H1 (cell line): ENCODE results near the gene THAP2. TPM values are rescaled to one million over a fixed set of nuclear protein-coding genes. Genes with fewer than 3 reads are reported as not detected.

Source experiments
- CTCF ChIA-PET: fragments of 300-600 bp; sonication (Branson Sonifier 250); formaldehyde crosslinking; loops from one replicate; lab custom pipeline; 2021; ENCODE audit not compliant: partially characterized antibody; lab: Charles Lee
- POLR2A ChIA-PET: fragments of 300-600 bp; sonication (Branson Sonifier 250); formaldehyde crosslinking; loops from one replicate; lab custom pipeline; 2021; ENCODE audit warnings: inconsistent platforms; ENCODE audit not compliant: partially characterized antibody; lab: Charles Lee
- DNase-seq, 2 experiments: peaks; one replicate each; pipeline versions ENCODE4 v3.0.0 to v3.0.0-alpha.2; 2010 to 2022; ENCODE audit warnings: low spot score in 2 of 2, low read depth in 1 of 2, mixed read lengths in 1 of 2
- FAIRE-seq: peaks from 2 replicates; lab custom pipeline; 2011; peaks lifted over from hg19 to GRCh38; lab: Jason Lieb, UNC
- H2AFZ ChIP-seq: 2 replicates; pipeline ENCODE4 v1.8.1; 2012; ENCODE audit warnings: low read length, inconsistent platforms
- H2AK5ac ChIP-seq: 2 replicates; pipeline ENCODE4 v1.6.1; 2013; ENCODE audit warnings: low read depth, low read length
- H2BK120ac ChIP-seq: replicated peaks from 2 replicates; pipeline ENCODE3; 2013; ENCODE audit warnings: low read depth, low read length, inconsistent platforms
- H2BK12ac ChIP-seq: 2 replicates; pipeline ENCODE4 v1.6.1; 2013; ENCODE audit warnings: low read depth, low read length
- H2BK15ac ChIP-seq: 2 replicates; pipeline ENCODE4 v1.6.1; 2013; ENCODE audit warnings: low read length
- H2BK20ac ChIP-seq: 2 replicates; pipeline ENCODE4 v1.6.1; 2013; ENCODE audit warnings: low read length
- H2BK5ac ChIP-seq: 2 replicates; pipeline ENCODE4 v1.6.1; 2013; ENCODE audit warnings: low read depth, low read length
- H3K14ac ChIP-seq: 2 replicates; pipeline ENCODE4 v1.6.1; 2013; ENCODE audit warnings: inconsistent platforms; ENCODE audit not compliant: insufficient read length
- H3K18ac ChIP-seq: 2 replicates; pipeline ENCODE4 v1.6.1; 2013; ENCODE audit warnings: low read length; ENCODE audit errors: extremely low read depth
- H3K23ac ChIP-seq: 2 replicates; pipeline ENCODE4 v1.6.1; 2013; ENCODE audit warnings: inconsistent platforms; ENCODE audit not compliant: insufficient read length
- H3K23me2 ChIP-seq: 2 replicates; pipeline ENCODE4 v1.6.1; 2013; ENCODE audit warnings: low read depth, low read length
- H3K27ac ChIP-seq: 2 replicates; pipeline ENCODE4 v1.6.1; 2011; ENCODE audit warnings: low read depth, low read length, inconsistent platforms
- H3K27me3 ChIP-seq, 4 experiments: replicated peaks in 1 of 4; 1 replicate in 1 of 4; 2 replicates in 3 of 4; pipeline versions ENCODE4 v1.6.1 to v1.8.1; 2011 to 2013; ENCODE audit warnings: low read length in 3 of 4, mild to moderate bottlenecking in 3 of 4, inconsistent platforms in 2 of 4, mixed read lengths in 2 of 4, moderate library complexity in 1 of 4; ENCODE audit not compliant: control insufficient read depth in 3 of 4, insufficient read depth in 3 of 4; ENCODE audit errors: extremely low read depth in 1 of 4
- H3K36me3 ChIP-seq, 4 experiments: 2 replicates each; pipeline versions ENCODE4 v1.6.1 to v1.8.1; 2011 to 2013; ENCODE audit warnings: mild to moderate bottlenecking in 4 of 4, low read length in 3 of 4, moderate library complexity in 2 of 4, control low read depth in 1 of 4, inconsistent platforms in 1 of 4; ENCODE audit not compliant: insufficient read depth in 4 of 4, control insufficient read depth in 2 of 4
- H3K4ac ChIP-seq: replicated peaks from 2 replicates; pipeline ENCODE3; 2013; ENCODE audit warnings: low read length, low read depth, mixed read lengths, inconsistent platforms; ENCODE audit not compliant: insufficient read length
- H3K4me1 ChIP-seq, 4 experiments: replicated peaks in 1 of 4; 1 replicate in 1 of 4; 2 replicates in 3 of 4; pipeline versions ENCODE4 v1.6.1 to v1.8.1; 2011 to 2013; ENCODE audit warnings: low read length in 3 of 4, inconsistent platforms in 2 of 4, mixed read lengths in 1 of 4; ENCODE audit not compliant: insufficient read depth in 4 of 4, control insufficient read depth in 3 of 4
- H3K4me2 ChIP-seq, 2 experiments: 2 replicates each; pipeline versions ENCODE4 v1.6.1 to v1.8.1; 2011 to 2013; ENCODE audit warnings: low read depth in 2 of 2, low read length in 2 of 2, control low read depth in 1 of 2, inconsistent platforms in 1 of 2, mild to moderate bottlenecking in 1 of 2; ENCODE audit not compliant: insufficient read depth in 1 of 2
- H3K4me3 ChIP-seq, 4 experiments: fragments of 200-600, 300-600 bp in 1 of 4; sonication (generic), shearing (Covaris generic), sonication (Bioruptor Twin) in 1 of 4; 2 replicates each; pipeline versions ENCODE4 v1.5.1 to v1.8.1; 2011 to 2016; ENCODE audit warnings: low read length in 4 of 4, low read depth in 3 of 4, control low read depth in 2 of 4, inconsistent platforms in 2 of 4, mild to moderate bottlenecking in 2 of 4, mixed read lengths in 1 of 4, moderate library complexity in 1 of 4; ENCODE audit not compliant: insufficient read depth in 2 of 4; ENCODE audit errors: extremely low read depth in 1 of 4
- H3K56ac ChIP-seq: replicated peaks from 2 replicates; pipeline ENCODE3; 2013; ENCODE audit warnings: low read depth, mild to moderate bottlenecking, mixed read lengths, low read length, inconsistent platforms; ENCODE audit not compliant: insufficient read length
- H3K79me1 ChIP-seq: 2 replicates; pipeline ENCODE4 v1.6.1; 2013; ENCODE audit warnings: low read depth, low read length, control low read depth
- H3K79me2 ChIP-seq, 2 experiments: 2 replicates each; pipeline versions ENCODE4 v1.6.1 to v1.8.1; 2012 to 2013; ENCODE audit warnings: low read length in 2 of 2, mild to moderate bottlenecking in 2 of 2, inconsistent platforms in 1 of 2; ENCODE audit not compliant: insufficient read depth in 2 of 2, control insufficient read depth in 1 of 2
- H3K9ac ChIP-seq, 4 experiments: replicated peaks in 1 of 4; 1 replicate in 1 of 4; 2 replicates in 3 of 4; pipeline versions ENCODE4 v1.6.1 to v1.8.1; 2011 to 2013; ENCODE audit warnings: low read depth in 3 of 4, low read length in 3 of 4, control low read depth in 2 of 4, mild to moderate bottlenecking in 2 of 4, moderate library complexity in 2 of 4, inconsistent platforms in 1 of 4; ENCODE audit errors: extremely low read depth in 1 of 4
- H3K9me3 ChIP-seq, 2 experiments: 2 replicates each; pipeline versions ENCODE4 v1.6.1 to v1.8.1; 2012 to 2013; ENCODE audit warnings: mild to moderate bottlenecking in 2 of 2, moderate library complexity in 2 of 2, control low read depth in 1 of 2, inconsistent platforms in 1 of 2, low read depth in 1 of 2, low read length in 1 of 2, mixed read lengths in 1 of 2; ENCODE audit not compliant: insufficient read depth in 2 of 2
- H4K20me1 ChIP-seq, 2 experiments: replicated peaks in 1 of 2; 2 replicates each; pipeline versions ENCODE3 to v1.8.1; 2011 to 2013; ENCODE audit warnings: inconsistent platforms in 2 of 2, low read length in 2 of 2, mild to moderate bottlenecking in 1 of 2; ENCODE audit not compliant: insufficient read depth in 2 of 2, control insufficient read depth in 1 of 2
- H4K5ac ChIP-seq: 2 replicates; pipeline ENCODE4 v1.6.1; 2013; ENCODE audit warnings: low read length, low read depth, mixed read lengths, inconsistent platforms; ENCODE audit not compliant: insufficient read length
- H4K8ac ChIP-seq: 2 replicates; pipeline ENCODE4 v1.8.0; 2013; ENCODE audit warnings: mild to moderate bottlenecking, moderate library complexity, low read length, inconsistent platforms; ENCODE audit not compliant: insufficient read depth; ENCODE audit errors: extremely low read depth
- H4K91ac ChIP-seq: replicated peaks from 2 replicates; pipeline ENCODE3; 2013; ENCODE audit warnings: low read length, mixed read lengths, inconsistent platforms; ENCODE audit not compliant: insufficient read length
- ATF3 ChIP-seq: IDR thresholded peaks from 2 replicates; pipeline ENCODE4 v1.6.1; 2011; ENCODE audit warnings: low read depth, mild to moderate bottlenecking, low read length; ENCODE audit not compliant: insufficient read depth
- BRCA1 ChIP-seq: IDR thresholded peaks from 2 replicates; pipeline ENCODE4 v1.6.1; 2012; ENCODE audit warnings: low read depth, low read length, improper control_type of control experiment
- CHD1 ChIP-seq: IDR thresholded peaks from 2 replicates; pipeline ENCODE4 v1.6.1; 2012; ENCODE audit warnings: low read depth, low read length, improper control_type of control experiment
- EZH2 ChIP-seq: fragments of 200-600 bp; sonication (generic); IDR thresholded peaks from 2 replicates; pipeline ENCODE4 v1.7.1; 2012; ENCODE audit warnings: low read depth, mild to moderate bottlenecking, moderate library complexity, low read length, inconsistent platforms; ENCODE audit not compliant: severe bottlenecking
- NANOG ChIP-seq: IDR thresholded peaks from 2 replicates; pipeline ENCODE4 v1.6.1; 2011; ENCODE audit warnings: low read length, low read depth, mild to moderate bottlenecking, inconsistent platforms; ENCODE audit not compliant: insufficient read depth, poor library complexity, severe bottlenecking
- RBBP5 ChIP-seq: IDR thresholded peaks from 2 replicates; pipeline ENCODE4 v1.7.1; 2012; ENCODE audit warnings: low read depth, mild to moderate bottlenecking, inconsistent platforms, low read length, moderate library complexity, borderline replicate concordance
- RNF2 ChIP-seq: fragments of 200-900, 300-1000 bp; sonication (generic); IDR thresholded peaks from 2 replicates; pipeline ENCODE4 v1.7.1; 2016; ENCODE audit warnings: borderline replicate concordance, low read depth, mild to moderate bottlenecking, antibody characterized with exemption, low read length; ENCODE audit not compliant: poor library complexity, severe bottlenecking; ENCODE audit errors: missing control alignments
- SP1 ChIP-seq: IDR thresholded peaks from 2 replicates; pipeline ENCODE4 v1.6.1; 2011; ENCODE audit warnings: low read depth, low read length
- WGBS, 2 experiments: shearing (Covaris generic) in 1 of 2; methylation state at CpG; one replicate each; pipeline versions ENCODE4 v1.1.6 to v1.1.7; 2013 to 2015; ENCODE audit warnings: low lambda C conversion rate in 2 of 2, mixed read lengths in 2 of 2, inconsistent platforms in 1 of 2, low coverage in 1 of 2, missing lambda C conversion rate in 1 of 2; ENCODE audit not compliant: insufficient replicate concordance in 2 of 2, insufficient coverage in 1 of 2, insufficient read length in 1 of 2; ENCODE audit errors: extremely low coverage in 1 of 2, missing lambda C conversion rate in 1 of 2; 5-methylcytosine and 5-hydroxymethylcytosine counted together
- polyA plus RNA-seq, 7 experiments: library from polyadenylated mRNA; depleted of rRNA in 3 of 7; stranded (reverse) in 5 of 7; unstranded in 2 of 7; fragments of >200 nt in 5 of 7; fragments of 200-250 nt in 2 of 7; gene quantifications; 1 replicate in 5 of 7; 2 replicates in 1 of 7; 4 replicates in 1 of 7; pipeline versions ENCODE4 v1.2.1 to v1.2.3, GENCODE V29; 2011 to 2013; ENCODE audit warnings: missing spikeins in 2 of 7, mixed read lengths in 2 of 7
- total RNA-seq: library from RNA; stranded (reverse); fragmentation: NEBNext Ultra II Directional; extraction: Animal tissue kit (Norgen Biotek cat#: 25700); gene quantifications from 2 replicates; pipeline ENCODE4 v1.2.1, GENCODE V29; 2021
- TF ChIP-seq, protein P1 (sequence below): IDR thresholded peaks from 2 replicates; pipeline ENCODE4 v1.6.1; 2012; ENCODE audit warnings: inconsistent platforms

The THAP2 gene
- total and polyA plus RNA-seq, 2 of the 8 experiments (the other 6 are each of a cell fraction or from before 2014, with no cell fraction given), result 1.8 to 5.3 TPM

- H3K79me1 ChIP-seq, result no peaks in the 10 kb centered on the region
- no peak overlapping the region for H4K8ac ChIP-seq
- no peak overlapping the region for H2BK20ac ChIP-seq
- FAIRE-seq, result no peak
- H3K14ac ChIP-seq, result no peak overlapping the region
- H3K9me3 ChIP-seq, result no peaks in the 10 kb centered on the region
- CTCF ChIA-PET, result no interaction called here
- no peak overlapping the region for H2BK5ac ChIP-seq
- H2BK12ac ChIP-seq, result no peak overlapping the region
- H3K4me2 ChIP-seq, result no peak overlapping the region
- H4K20me1 ChIP-seq, result peaks cover 0 to 2% of the 10 kb centered on the region in 2 experiments
- POLR2A ChIA-PET, result no interaction called here
- DNase-seq, result no peak
- H2BK120ac ChIP-seq, result no peak overlapping the region
- no peak for TF ChIP-seq RNF2
- TF ChIP-seq RBBP5, result no peak
- TF ChIP-seq EZH2, result no peak
- no peak for TF ChIP-seq CHD1
- no peak for TF ChIP-seq SP1
- TF ChIP-seq, protein P1, sequence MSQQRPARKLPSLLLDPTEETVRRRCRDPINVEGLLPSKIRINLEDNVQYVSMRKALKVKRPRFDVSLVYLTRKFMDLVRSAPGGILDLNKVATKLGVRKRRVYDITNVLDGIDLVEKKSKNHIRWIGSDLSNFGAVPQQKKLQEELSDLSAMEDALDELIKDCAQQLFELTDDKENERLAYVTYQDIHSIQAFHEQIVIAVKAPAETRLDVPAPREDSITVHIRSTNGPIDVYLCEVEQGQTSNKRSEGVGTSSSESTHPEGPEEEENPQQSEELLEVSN, result no peak
- no peak for TF ChIP-seq ATF3
- no peak for TF ChIP-seq BRCA1
- no peak for TF ChIP-seq NANOG
- TF ChIP-seq, all 59 proteins: peak for 0
- no peaks in the 10 kb centered on the region for H3K4me1 ChIP-seq
- WGBS, 2 experiments, result 93% methylated on average over 3 of the region's 4 CpGs; no CpG with 5 or more reads in 1 of the 2 experiments
- no peak overlapping the region for H4K5ac ChIP-seq
- no peaks in the 10 kb centered on the region for H3K23me2 ChIP-seq
- no peak overlapping the region for H2AK5ac ChIP-seq
- no peak overlapping the region for H3K56ac ChIP-seq
- no peak overlapping the region for H3K4ac ChIP-seq
- H3K79me2 ChIP-seq, result no peaks in the 10 kb centered on the region
- no peaks in the 10 kb centered on the region for H3K27me3 ChIP-seq
- no peak overlapping the region for H2BK15ac ChIP-seq
- H2AFZ ChIP-seq, result no peak overlapping the region
- H3K27ac ChIP-seq, result no peak overlapping the region
- no peak overlapping the region for H3K23ac ChIP-seq
- H4K91ac ChIP-seq, result no peak overlapping the region
- no peak overlapping the region for H3K9ac ChIP-seq
- H3K18ac ChIP-seq, result no peak overlapping the region
- no peak overlapping the region for H3K4me3 ChIP-seq
- no peaks in the 10 kb centered on the region for H3K36me3 ChIP-seq
Measured at GRCh38 chr12:71691504-71692129, 27.5 kb downstream of the THAP2 start.
